Astrocyte of the spinal cord (primary cell): ENCODE measurements around the gene DYRK2.
"Not testable (repeated sequence)": the region's sequence is repeated elsewhere in the genome, so short reads cannot be mapped to it uniquely, and the experiment has no call there.

Experiments used
- DNase-seq: peaks from one replicate; pipeline ENCODE4 v3.0.0; 2011; ENCODE audit warnings: low read depth, low spot score
- H3K4me3 ChIP-seq: 2 replicates; pipeline ENCODE4 v1.5.1; 2011; ENCODE audit warnings: low read depth, mild to moderate bottlenecking, low read length, moderate library complexity
- CTCF ChIP-seq: IDR thresholded peaks from 2 replicates; pipeline ENCODE4 v1.5.1; 2012; ENCODE audit warnings: low read depth, mild to moderate bottlenecking, low read length, inconsistent platforms
- in situ Hi-C: cut with HindIII; loops from 2 replicates; pipeline ENCODE4 v1.10.0; 2017; ENCODE audit warnings: low sequenced_read_pairs

DYRK2 gene

GRCh38 chr12:67671892-67672291, 23.3 kb downstream of the DYRK2 start:
- no peak for TF ChIP-seq CTCF
- DNase-seq = no peak
- in situ Hi-C loops = no loop called here
- no peak overlapping the region for H3K4me3 ChIP-seq

GRCh38 chr12:67672507-67672906, 24.0 kb downstream of the DYRK2 start:
- DNase-seq, H3K4me3 ChIP-seq, in situ Hi-C loops: not testable (repeated sequence)

GRCh38 chr12:67673509-67673908, 25.0 kb downstream of the DYRK2 start:
- in situ Hi-C loops, H3K4me3 ChIP-seq, DNase-seq: not testable (repeated sequence)

GRCh38 chr12:67674417-67674816, 25.9 kb downstream of the DYRK2 start:
- in situ Hi-C loops = no loop called here
- no peak for DNase-seq
- no peak for TF ChIP-seq CTCF
- no peak overlapping the region for H3K4me3 ChIP-seq

- no peak for DNase-seq
- in situ Hi-C loops = no loop called here
- TF ChIP-seq CTCF = no peak
- H3K4me3 ChIP-seq = no peak overlapping the region
These were observed 28.1 kb downstream of the DYRK2 start for GRCh38 chr12:67676624-67677023.

- H3K4me3 ChIP-seq = no peak overlapping the region
- in situ Hi-C loops = no loop called here
- DNase-seq = no peak
- TF ChIP-seq CTCF = no peak
These were observed 28.6 kb downstream of the DYRK2 start for GRCh38 chr12:67677166-67677565.

GRCh38 chr12:67681105-67681778, 32.7 kb downstream of the DYRK2 start:
- in situ Hi-C loops = no loop called here
- peak; percentile 95 for DNase-seq
- TF ChIP-seq CTCF = no peak
- no peak overlapping the region for H3K4me3 ChIP-seq
